M059J (cell line): ENCODE data around the gene OR52H1. TPM values are rescaled to one million over a fixed set of nuclear protein-coding genes. Genes with fewer than 3 reads are reported as not detected.

Experiments used
- DNase-seq: peaks from one replicate; pipeline ENCODE4 v3.0.0-alpha.2; 2012; ENCODE audit warnings: low read depth
- total RNA-seq: library from RNA; depleted of rRNA; stranded (reverse); fragments of >200 nt; shearing (Covaris generic); gene quantifications from 2 replicates; pipeline ENCODE4 v1.2.3, GENCODE V29; 2014; rRNA removed

OR52H1 gene
- total RNA-seq, 1 experiment from 2014 or later, result not detected

GRCh38 chr11:5534046-5534445 is 14.3 kb downstream of the OR52H1 start:
- no peak for DNase-seq

- no peak for DNase-seq
Observed at GRCh38 chr11:5531053-5531831, 17.1 kb downstream of the OR52H1 start.

GRCh38 chr11:5528495-5528894 is 19.8 kb downstream of the OR52H1 start:
- DNase-seq, result no peak

GRCh38 chr11:5527716-5528115 is 20.6 kb downstream of the OR52H1 start:
- DNase-seq, result no peak

GRCh38 chr11:5524756-5525155 is 23.6 kb downstream of the OR52H1 start:
- DNase-seq, result no peak

- DNase-seq, result peak; percentile 37
Observed at GRCh38 chr11:5522308-5522707, 26.0 kb downstream of the OR52H1 start.

GRCh38 chr11:5521540-5521939 is 26.8 kb downstream of the OR52H1 start:
- DNase-seq, result peak; percentile 21

- no peak for DNase-seq
Observed at GRCh38 chr11:5516599-5516998, 31.7 kb downstream of the OR52H1 start, which contains the start of gene UBQLNL. Gene UBQLNL (minus strand): TSS chr11:5516699. CDS start chr11:5516441, 258 bp downstream.

GRCh38 chr11:5514841-5515240 is 33.5 kb downstream of the OR52H1 start:
- DNase-seq, result no peak

GRCh38 chr11:5509803-5510202 is 38.5 kb downstream of the OR52H1 start, which contains the start of gene UBQLN3:
Gene UBQLN3 (minus strand): TSS chr11:5509957. CDS start chr11:5509558, 399 bp downstream.
- DNase-seq, result no peak

- DNase-seq, result no peak
Observed at GRCh38 chr11:5508605-5509004, 39.7 kb downstream of the OR52H1 start.

- DNase-seq, result no peak
Observed at GRCh38 chr11:5507933-5508305, 40.4 kb downstream of the OR52H1 start.

- DNase-seq, result no peak
Observed at GRCh38 chr11:5507177-5507932, 41.0 kb downstream of the OR52H1 start.

GRCh38 chr11:5505363-5506048 is 42.8 kb downstream of the OR52H1 start:
- DNase-seq, result no peak

- DNase-seq, result no peak
Observed at GRCh38 chr11:5504403-5504921, 43.9 kb downstream of the OR52H1 start.

GRCh38 chr11:5500393-5500801 is 47.9 kb downstream of the OR52H1 start:
- no peak for DNase-seq

- no peak for DNase-seq
Observed at GRCh38 chr11:5499671-5500070, 48.7 kb downstream of the OR52H1 start.

Other genes starting within 250 kb of the OR52H1 start
- gene OR51B4, start 246.6 kb downstream of the OR52H1 start, total RNA-seq, result 2.0 TPM in 1 of 2 replicates, not detected in the other
- gene OR51B2, start 224.2 kb downstream of the OR52H1 start, total RNA-seq, result not detected in 2 replicates
- gene OR51B5, start 205.0 kb downstream of the OR52H1 start, total RNA-seq, result not detected in 2 replicates
- not detected in 2 replicates for gene OR51B6, start 197.0 kb downstream of the OR52H1 start, total RNA-seq
- gene OR51M1, start 164.7 kb downstream of the OR52H1 start, total RNA-seq, result not detected in 2 replicates
- not detected in 2 replicates for gene OR51Q1, start 126.4 kb downstream of the OR52H1 start, total RNA-seq
- gene OR51I1, start 107.0 kb downstream of the OR52H1 start, total RNA-seq, result not detected in 2 replicates
- gene OR51I2, start 99.2 kb downstream of the OR52H1 start, total RNA-seq, result not detected in 2 replicates
- gene OR52D1, start 59.9 kb downstream of the OR52H1 start, total RNA-seq, result not detected in 2 replicates
- not detected in 2 replicates for gene UBQLN3, start 38.6 kb downstream of the OR52H1 start, total RNA-seq
- gene UBQLNL, start 31.8 kb downstream of the OR52H1 start, total RNA-seq, result 0.34 TPM in 1 of 2 replicates, not detected in the other
- gene OR52B6, start 32.3 kb upstream of the OR52H1 start, total RNA-seq, result not detected in 2 replicates
- 9.6 and 24.7 TPM in 2 replicates for gene TRIM6, start 48.1 kb upstream of the OR52H1 start, total RNA-seq
- gene TRIM34, start 76.5 kb upstream of the OR52H1 start, total RNA-seq, result 13.2 and 22.2 TPM in 2 replicates
- gene TRIM5, start 136.5 kb upstream of the OR52H1 start, total RNA-seq, result 71.1 and 92.8 TPM in 2 replicates
- gene TRIM22, start 141.2 kb upstream of the OR52H1 start, total RNA-seq, result 101 and 128 TPM in 2 replicates
- gene OR56B1, start 187.9 kb upstream of the OR52H1 start, total RNA-seq, result not detected in 2 replicates
- not detected in 2 replicates for gene OR52N4, start 205.7 kb upstream of the OR52H1 start, total RNA-seq
- not detected in 2 replicates for gene OR52N5, start 234.8 kb upstream of the OR52H1 start, total RNA-seq
- not detected in 2 replicates for gene OR52N1, start 242.7 kb upstream of the OR52H1 start, total RNA-seq